Measurements from ENCODE around the gene HYKK. TPM values are rescaled to one million over a fixed set of nuclear protein-coding genes. Genes with fewer than 3 reads are reported as not detected.

HYKK gene
- total RNA-seq, result 1 to 10 TPM; 1.5 to 9.4 (median 6.5) TPM

GRCh38 chr15:78506971-78507830, at the start of gene HYKK:
Gene HYKK, plus strand, starts transcription at chr15:78507577. Its CDS starts 5,512 bp downstream, at chr15:78513089.
- Histone ChIP-seq H3K36me3 (no peaks in the 10 kb centered on the region), H3K4me1 (peaks cover 6 to 16% (median 7%) of the 10 kb centered on the region in 3 donors), H3K27me3 (no peaks in the 10 kb centered on the region), H3K27ac (peak within 1 kb of the TSS; percentile 71 to 87 (median 80)), H3K4me3 (peak within 1 kb of the TSS; percentile 70 to 85 (median 82)), H3K9me3 (no peaks in the 10 kb centered on the region)
- WGBS, 2 donors, result 0 to 1% methylated on average over 12 to 25 of the region's 63 CpGs
- DNase-seq, result peak; percentile 23
- TF ChIP-seq CTCF (IDR thresholded peaks at IDR 0.05) (peak in 4 of 6 experiments; percentile 14 to 29 (median 26)), POLR2A (IDR thresholded peaks at IDR 0.05) (peak in 1 of 4 donors; percentile 50)
- intact Hi-C loops (cut with DNase I), result no loop called here

- Histone ChIP-seq H3K9me3 (no peaks in the 10 kb centered on the region), H3K4me1 (peaks cover 0 to 37% (median 26%) of the 10 kb centered on the region in 3 donors), H3K27ac (no peak overlapping the region), H3K27me3 (no peaks in the 10 kb centered on the region), H3K36me3 (peaks cover 0 to 39% (median 11%) of the 10 kb centered on the region in 3 donors), H3K4me3 (no peak overlapping the region)
- intact Hi-C loops (cut with DNase I), result no loop called here
- 91% methylated on average over 4 of the region's 4 CpGs for WGBS, 2 donors
- DNase-seq, result no peak
- TF ChIP-seq POLR2A (IDR thresholded peaks at IDR 0.05) (no peak), CTCF (IDR thresholded peaks at IDR 0.05) (no peak)
These were observed 46.6 kb upstream of the HYKK start for GRCh38 chr15:78460737-78461136.

- DNase-seq, result no peak
- H3K27ac ChIP-seq, result no peak overlapping the region
These were observed 46.0 kb upstream of the HYKK start for GRCh38 chr15:78461171-78461888.

GRCh38 chr15:78469031-78469430, 38.3 kb upstream of the HYKK start:
- intact Hi-C loops (cut with DNase I), result no loop called here
- no peaks in the 10 kb centered on the region for H3K27me3 ChIP-seq
- H3K36me3 ChIP-seq, result peaks cover 0 to 100% (median 27%) of the 10 kb centered on the region in 3 donors
- TF ChIP-seq CTCF (IDR thresholded peaks at IDR 0.05) (no peak), POLR2A (IDR thresholded peaks at IDR 0.05) (no peak)
- DNase-seq, result no peak
- no peak overlapping the region for H3K4me3 ChIP-seq
- H3K9me3 ChIP-seq, result no peaks in the 10 kb centered on the region
- WGBS, 2 donors, result 36 to 94% methylated on average over 1 of the region's 1 CpG
- no peak overlapping the region for H3K27ac ChIP-seq
- H3K4me1 ChIP-seq, result no peaks in the 10 kb centered on the region

More at GRCh38 chr15:78461171-78461888, 46.0 kb upstream of the HYKK start:
- Histone ChIP-seq H3K4me1 (peaks cover 0 to 31% (median 20%) of the 10 kb centered on the region in 3 donors), H3K4me3 (no peak overlapping the region), H3K9me3 (no peaks in the 10 kb centered on the region), H3K36me3 (peaks cover 0 to 45% (median 11%) of the 10 kb centered on the region in 3 donors), H3K27me3 (no peaks in the 10 kb centered on the region)
- 44 to 49% methylated on average over 3 of the region's 3 CpGs for WGBS, 2 donors
- TF ChIP-seq CTCF (IDR thresholded peaks at IDR 0.05) (no peak), POLR2A (IDR thresholded peaks at IDR 0.05) (no peak)
- intact Hi-C loops (cut with DNase I), result no loop called here

GRCh38 chr15:78477295-78477694, 30.1 kb upstream of the HYKK start:
- 76 to 79% methylated on average over 5 of the region's 5 CpGs for WGBS, 2 donors
- no peaks in the 10 kb centered on the region for H3K27me3 ChIP-seq
- TF ChIP-seq POLR2A (IDR thresholded peaks at IDR 0.05) (no peak), CTCF (IDR thresholded peaks at IDR 0.05) (no peak)
- no peak for DNase-seq
- peaks cover 10 to 100% (median 13%) of the 10 kb centered on the region in 3 donors for H3K36me3 ChIP-seq
- intact Hi-C loops (cut with DNase I), result no loop called here
- H3K9me3 ChIP-seq, result no peaks in the 10 kb centered on the region
- no peak overlapping the region for H3K27ac ChIP-seq
- H3K4me1 ChIP-seq, result no peaks in the 10 kb centered on the region
- H3K4me3 ChIP-seq, result no peak overlapping the region
